ENCODE data around the gene CBX4.

Gene CBX4

GRCh38 chr17:79815836-79816461 is 23.3 kb downstream of the CBX4 start:
- H3K27ac ChIP-seq = peak overlapping the region; percentile 95; the same call in 1 of the 2 replicates
- TF ChIP-seq, protein P1, sequence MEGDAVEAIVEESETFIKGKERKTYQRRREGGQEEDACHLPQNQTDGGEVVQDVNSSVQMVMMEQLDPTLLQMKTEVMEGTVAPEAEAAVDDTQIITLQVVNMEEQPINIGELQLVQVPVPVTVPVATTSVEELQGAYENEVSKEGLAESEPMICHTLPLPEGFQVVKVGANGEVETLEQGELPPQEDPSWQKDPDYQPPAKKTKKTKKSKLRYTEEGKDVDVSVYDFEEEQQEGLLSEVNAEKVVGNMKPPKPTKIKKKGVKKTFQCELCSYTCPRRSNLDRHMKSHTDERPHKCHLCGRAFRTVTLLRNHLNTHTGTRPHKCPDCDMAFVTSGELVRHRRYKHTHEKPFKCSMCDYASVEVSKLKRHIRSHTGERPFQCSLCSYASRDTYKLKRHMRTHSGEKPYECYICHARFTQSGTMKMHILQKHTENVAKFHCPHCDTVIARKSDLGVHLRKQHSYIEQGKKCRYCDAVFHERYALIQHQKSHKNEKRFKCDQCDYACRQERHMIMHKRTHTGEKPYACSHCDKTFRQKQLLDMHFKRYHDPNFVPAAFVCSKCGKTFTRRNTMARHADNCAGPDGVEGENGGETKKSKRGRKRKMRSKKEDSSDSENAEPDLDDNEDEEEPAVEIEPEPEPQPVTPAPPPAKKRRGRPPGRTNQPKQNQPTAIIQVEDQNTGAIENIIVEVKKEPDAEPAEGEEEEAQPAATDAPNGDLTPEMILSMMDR (conservative IDR thresholded peaks at IDR 0.05) = no peak

DNA sequence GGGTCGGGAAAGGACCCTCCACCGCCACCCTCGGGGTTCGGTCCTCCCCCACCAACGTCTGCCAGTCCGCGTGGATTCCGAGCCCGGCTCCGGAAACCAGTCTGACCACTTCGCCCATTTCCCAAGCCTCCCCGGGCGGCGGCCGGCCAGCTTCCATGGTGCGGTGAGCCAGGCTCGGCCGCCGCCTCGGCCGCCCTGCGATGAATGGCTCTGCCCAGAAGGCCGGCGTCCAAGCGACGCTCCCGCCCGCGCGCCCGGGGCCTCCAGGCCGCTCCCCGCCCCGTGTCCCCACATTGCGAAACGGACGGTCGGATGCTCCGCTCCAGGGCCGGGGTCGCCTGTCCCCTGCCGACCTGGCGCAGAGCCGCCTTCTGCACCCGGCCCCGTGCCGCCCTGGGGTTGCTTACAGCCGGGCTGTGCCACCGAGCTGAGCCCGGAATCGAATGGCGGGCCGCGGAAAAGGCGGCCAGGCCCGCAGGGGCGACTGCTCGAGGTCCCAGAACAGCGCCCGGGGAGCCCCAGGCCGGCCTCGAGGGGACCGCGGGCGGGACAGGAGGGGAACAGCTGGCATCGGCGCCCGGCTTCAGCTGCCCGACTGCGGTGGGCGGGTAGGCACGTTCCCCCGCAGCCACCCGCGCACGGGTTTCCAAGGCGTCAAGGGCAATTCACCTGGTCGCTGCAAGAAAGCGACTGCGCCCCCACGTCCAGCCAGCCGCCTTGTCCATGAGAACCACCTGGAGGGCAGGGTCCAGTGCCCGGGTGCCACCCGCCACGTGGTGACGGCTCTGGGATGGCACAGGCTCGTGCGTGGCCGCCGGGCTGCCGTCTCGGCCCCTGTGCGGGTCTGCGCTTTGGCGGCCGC is 24.0 kb downstream of the CBX4 start:
- TF ChIP-seq, protein P1 (conservative IDR thresholded peaks at IDR 0.05) = no peak
- H3K27ac ChIP-seq = peak overlapping the region; percentile 95

DNA sequence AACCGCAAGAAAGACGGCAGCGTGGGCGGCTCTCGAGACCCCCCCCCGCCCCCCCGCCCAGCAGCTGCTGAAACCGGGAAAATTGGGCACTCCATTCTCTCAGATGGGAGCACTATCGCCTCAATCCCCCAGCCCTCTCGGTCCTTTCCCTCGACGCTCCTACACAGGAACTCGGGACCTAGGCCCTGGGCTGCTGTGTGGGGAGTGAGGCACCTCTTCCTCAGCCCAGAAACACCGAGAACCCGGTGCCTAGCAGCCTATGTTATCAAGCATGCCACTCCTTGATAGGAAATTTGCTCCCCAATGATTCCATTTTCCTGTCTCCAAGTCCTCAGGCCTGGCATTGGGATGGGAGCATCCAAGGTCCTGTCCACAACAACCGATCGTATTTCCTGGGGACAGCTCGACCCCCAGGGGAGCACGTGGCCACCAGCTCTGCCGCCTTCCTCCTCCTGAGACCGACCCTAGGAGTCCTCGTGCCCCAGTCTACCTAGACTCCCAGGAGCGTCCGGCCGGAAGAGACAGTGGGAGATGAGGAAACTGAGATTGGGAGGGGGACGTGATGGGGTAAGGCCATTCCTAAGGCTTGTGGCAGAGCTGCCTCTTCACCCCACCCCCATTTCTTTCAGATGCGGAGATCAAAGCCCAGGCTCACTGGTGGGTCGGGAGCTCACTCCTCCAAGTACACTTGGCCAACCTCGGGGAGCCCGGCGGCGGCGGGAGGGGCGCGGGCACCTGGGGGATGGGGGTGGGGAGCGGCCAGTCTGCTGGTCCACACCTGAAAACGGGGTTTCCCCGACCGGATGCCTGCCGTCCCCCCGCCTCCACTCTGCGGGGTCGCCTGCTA is 24.9 kb downstream of the CBX4 start:
- TF ChIP-seq, protein P1 (conservative IDR thresholded peaks at IDR 0.05) = no peak
- peak overlapping the region; percentile 95 for H3K27ac ChIP-seq

DNA sequence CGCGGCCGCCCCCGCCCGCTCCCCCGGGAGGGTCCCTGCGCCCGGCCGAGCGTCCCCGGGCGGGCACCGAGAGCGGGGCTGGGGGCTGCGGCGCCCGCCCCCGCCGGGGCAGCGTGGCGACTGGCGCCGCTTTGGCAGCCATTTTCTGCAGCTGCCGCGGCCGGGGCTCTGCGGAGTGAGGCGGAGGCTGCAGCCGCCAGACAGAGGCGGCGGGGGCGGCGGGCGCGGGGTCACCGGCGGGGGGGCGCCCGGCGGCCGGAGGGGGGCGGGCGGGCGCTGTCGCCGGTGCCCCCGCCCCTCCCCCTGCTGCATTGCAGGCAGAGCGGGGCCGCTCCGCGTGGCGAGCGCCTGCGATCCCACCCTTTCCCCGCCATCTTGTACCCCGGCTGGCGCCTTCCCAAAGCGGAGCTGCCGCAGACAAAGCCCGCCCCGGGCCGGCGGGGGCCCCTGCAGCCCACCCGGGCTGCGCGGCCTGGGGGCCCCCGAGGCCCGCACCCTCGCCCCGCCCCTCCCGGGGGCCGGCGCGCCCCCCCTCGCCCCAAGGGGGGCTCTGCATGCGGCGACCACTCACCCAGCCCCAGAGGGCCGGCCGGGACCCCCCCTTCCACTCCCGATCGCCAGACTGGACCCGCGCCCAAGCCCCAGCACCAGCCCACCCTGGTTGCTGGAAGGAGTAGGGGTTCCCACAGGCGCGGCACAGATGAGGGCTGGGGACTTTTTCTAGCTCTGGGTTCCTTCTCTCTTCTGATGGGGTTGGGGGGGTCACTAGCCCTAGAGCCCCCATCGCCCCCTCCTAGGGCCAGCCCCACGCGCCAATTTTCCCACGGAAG is 25.7 kb downstream of the CBX4 start:
- TF ChIP-seq, protein P1 (conservative IDR thresholded peaks at IDR 0.05) = no peak
- peak overlapping the region; percentile 95 for H3K27ac ChIP-seq

DNA sequence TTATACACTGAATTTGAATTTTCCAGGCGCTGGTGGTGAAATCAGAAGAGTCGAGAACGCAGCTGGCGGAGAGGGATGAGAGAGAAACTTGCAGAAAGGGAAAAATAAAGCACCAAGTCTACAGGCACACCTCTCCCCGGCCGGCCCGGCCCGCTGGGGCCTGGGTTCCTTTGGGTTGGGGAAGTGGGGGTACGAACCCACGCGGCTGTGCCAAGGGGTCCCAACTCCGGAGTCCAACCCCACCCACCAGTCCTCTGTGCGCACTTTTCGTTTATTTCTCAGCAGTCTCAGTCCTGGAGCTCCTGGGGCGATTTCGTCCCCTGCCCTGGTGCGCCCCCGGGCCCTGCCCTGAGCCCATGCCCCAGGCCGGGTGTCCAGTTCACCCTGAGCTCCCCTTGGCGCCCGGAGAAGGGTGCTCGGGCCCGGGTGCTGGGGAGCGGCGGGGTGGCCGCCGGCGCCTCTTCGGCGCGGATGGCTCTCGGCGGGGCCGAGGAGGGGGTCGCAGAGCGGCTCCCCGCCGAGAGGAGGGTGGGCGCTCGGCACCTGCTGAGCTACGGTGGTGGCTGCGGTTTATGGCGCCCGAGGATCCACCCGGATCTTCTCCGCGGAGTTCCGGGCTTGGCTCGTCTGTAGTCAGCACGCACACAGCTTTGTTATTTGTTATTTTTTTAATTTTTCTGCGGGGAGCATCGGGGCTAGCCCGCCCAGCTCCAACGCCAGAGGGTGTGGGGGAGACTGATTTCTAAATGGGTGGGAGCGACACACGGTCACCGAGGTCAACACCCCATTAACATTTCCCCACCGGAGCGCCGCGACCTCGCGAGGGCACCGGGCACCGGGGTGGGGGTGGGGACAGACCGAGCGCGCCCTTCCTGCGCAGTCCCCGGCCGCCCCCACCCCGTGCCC is 26.6 kb downstream of the CBX4 start:
- H3K27ac ChIP-seq = peak overlapping the region; percentile 95
- TF ChIP-seq, protein P1 (conservative IDR thresholded peaks at IDR 0.05) = no peak

DNA sequence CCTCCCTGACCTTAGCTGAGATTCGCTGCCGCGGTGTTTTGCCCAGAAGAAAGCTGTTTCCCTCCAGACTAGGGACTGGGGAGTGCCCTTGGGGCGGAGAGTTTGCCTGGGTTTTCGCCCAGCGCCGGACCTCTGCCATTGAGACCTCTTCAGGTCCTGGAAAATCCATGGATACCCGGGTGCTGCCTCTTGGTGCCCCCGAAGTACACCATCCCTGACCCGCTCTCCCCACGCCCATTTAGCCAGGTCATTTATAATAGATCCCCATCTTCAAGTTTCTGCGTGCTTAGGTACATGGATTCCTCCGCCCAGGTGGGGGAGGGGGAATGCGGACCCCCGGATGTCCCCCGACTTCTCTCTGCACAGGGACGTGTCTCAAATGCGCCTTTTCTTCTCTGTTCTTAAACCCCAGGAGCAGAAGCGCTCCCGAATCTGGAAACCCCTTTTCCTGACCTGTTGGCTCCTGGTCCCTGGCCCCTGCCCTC is 27.3 kb downstream of the CBX4 start:
- TF ChIP-seq, protein P1 (conservative IDR thresholded peaks at IDR 0.05) = no peak
- H3K27ac ChIP-seq = peak overlapping the region; percentile 95

All from VCaP (cell line).